Urinary bladder (tissue), 4 donors: ENCODE results near the gene TMEM86B. TPM values are rescaled to one million over a fixed set of nuclear protein-coding genes. Genes with fewer than 3 reads are reported as not detected.

Source experiments
- DNase-seq: peaks from one replicate; pipeline ENCODE4 v3.0.0-alpha.2; 2015; ENCODE audit errors: extremely low spot score
- H3K27ac ChIP-seq: one replicate; pipeline ENCODE4 v1.5.1; 2013; ENCODE audit warnings: low read depth, mild to moderate bottlenecking, moderate library complexity
- H3K36me3 ChIP-seq: one replicate; pipeline ENCODE4 v1.6.1; 2013; ENCODE audit warnings: mild to moderate bottlenecking, moderate library complexity; ENCODE audit not compliant: insufficient read depth
- H3K4me1 ChIP-seq: one replicate; pipeline ENCODE4 v1.6.1; 2013; ENCODE audit warnings: mild to moderate bottlenecking, moderate library complexity; ENCODE audit not compliant: insufficient read depth
- H3K4me3 ChIP-seq: one replicate; pipeline ENCODE4 v1.5.1; 2013; ENCODE audit warnings: low read depth, low read length
- WGBS: extraction: QIAGEN DNeasy Blood & Tissue Kit; methylation state at CpG from one replicate; pipeline ENCODE4 v1.1.7; 2013; 5-methylcytosine and 5-hydroxymethylcytosine counted together
- polyA plus RNA-seq: library from polyadenylated mRNA; stranded (reverse); fragments of 200-250 nt; gene quantifications from one replicate; pipeline ENCODE4 v1.2.3, GENCODE V29; 2013
- total RNA-seq: library from RNA; depleted of rRNA; stranded (reverse); fragments of >200 nt; gene quantifications from one replicate; pipeline ENCODE4 v1.2.3, GENCODE V29; 2014
- donor health status: healthy with polysubstance abuse.
- donor health status: healthy.

TMEM86B gene
- total RNA-seq (0.79 TPM), polyA plus RNA-seq (4.5 TPM)

GRCh38 chr19:55228403-55229031, at the start of gene TMEM86B:
TMEM86B (minus strand) TSS chr19:55228763; CDS start chr19:55228741, 22 bp downstream.
- H3K27ac ChIP-seq = no peak within 1 kb of the TSS
- 83% methylated on average over 12 of the region's 12 CpGs for WGBS
- no peak for DNase-seq
- H3K4me3 ChIP-seq = no peak within 1 kb of the TSS
- peaks cover 15% of the 10 kb centered on the region for H3K36me3 ChIP-seq
- H3K4me1 ChIP-seq = no peaks in the 10 kb centered on the region

GRCh38 chr19:55277494-55277893, 48.9 kb upstream of the TMEM86B start:
- Histone ChIP-seq H3K27ac (no peak overlapping the region), H3K4me3 (no peak overlapping the region), H3K36me3 (no peaks in the 10 kb centered on the region), H3K4me1 (no peaks in the 10 kb centered on the region)
- 93% methylated on average over 17 of the region's 17 CpGs for WGBS
- DNase-seq = no peak

GRCh38 chr19:55276720-55277430, 48.3 kb upstream of the TMEM86B start:
- H3K27ac ChIP-seq = no peak overlapping the region
- WGBS = 89% methylated on average over 15 of the region's 15 CpGs
- no peak for DNase-seq
- no peak overlapping the region for H3K4me3 ChIP-seq
- H3K36me3 ChIP-seq = no peaks in the 10 kb centered on the region
- no peaks in the 10 kb centered on the region for H3K4me1 ChIP-seq

GRCh38 chr19:55275851-55276719, 47.5 kb upstream of the TMEM86B start:
- H3K27ac ChIP-seq = no peak overlapping the region
- no peak overlapping the region for H3K4me3 ChIP-seq
- no peak for DNase-seq
- no peaks in the 10 kb centered on the region for H3K4me1 ChIP-seq
- WGBS = 82% methylated on average over 17 of the region's 17 CpGs
- H3K36me3 ChIP-seq = no peaks in the 10 kb centered on the region

GRCh38 chr19:55273978-55274707, 45.6 kb upstream of the TMEM86B start:
- DNase-seq = no peak
- Histone ChIP-seq H3K36me3 (no peaks in the 10 kb centered on the region), H3K4me1 (no peaks in the 10 kb centered on the region), H3K4me3 (no peak overlapping the region), H3K27ac (no peak overlapping the region)
- WGBS = 94% methylated on average over 36 of the region's 36 CpGs

- Histone ChIP-seq H3K4me3 (no peak overlapping the region), H3K27ac (no peak overlapping the region), H3K4me1 (no peaks in the 10 kb centered on the region), H3K36me3 (no peaks in the 10 kb centered on the region)
- WGBS = 93% methylated on average over 18 of the region's 18 CpGs
- no peak for DNase-seq
These were observed 43.6 kb upstream of the TMEM86B start for GRCh38 chr19:55272142-55272541.

GRCh38 chr19:55270172-55270942, 41.8 kb upstream of the TMEM86B start:
- H3K4me1 ChIP-seq = no peaks in the 10 kb centered on the region
- WGBS = 94% methylated on average over 25 of the region's 25 CpGs
- DNase-seq = no peak
- H3K36me3 ChIP-seq = no peaks in the 10 kb centered on the region
- H3K27ac ChIP-seq = no peak overlapping the region
- no peak overlapping the region for H3K4me3 ChIP-seq

GRCh38 chr19:55269299-55269698, 40.7 kb upstream of the TMEM86B start:
- Histone ChIP-seq H3K4me1 (no peaks in the 10 kb centered on the region), H3K36me3 (no peaks in the 10 kb centered on the region), H3K4me3 (no peak overlapping the region), H3K27ac (no peak overlapping the region)
- no peak for DNase-seq
- WGBS = 88% methylated on average over 8 of the region's 8 CpGs

GRCh38 chr19:55266840-55267239, 38.3 kb upstream of the TMEM86B start:
- WGBS = 97% methylated on average over 4 of the region's 4 CpGs
- Histone ChIP-seq H3K4me1 (no peaks in the 10 kb centered on the region), H3K36me3 (no peaks in the 10 kb centered on the region), H3K4me3 (no peak overlapping the region), H3K27ac (no peak overlapping the region)
- DNase-seq = no peak

- WGBS = 98% methylated on average over 3 of the region's 3 CpGs
- Histone ChIP-seq H3K36me3 (no peaks in the 10 kb centered on the region), H3K27ac (no peak overlapping the region), H3K4me3 (no peak overlapping the region), H3K4me1 (no peaks in the 10 kb centered on the region)
- no peak for DNase-seq
These were observed 37.8 kb upstream of the TMEM86B start for GRCh38 chr19:55266404-55266803.

GRCh38 chr19:55265723-55266386, 37.3 kb upstream of the TMEM86B start:
- H3K4me1 ChIP-seq = no peaks in the 10 kb centered on the region
- H3K4me3 ChIP-seq = no peak overlapping the region
- no peaks in the 10 kb centered on the region for H3K36me3 ChIP-seq
- 95% methylated on average over 12 of the region's 12 CpGs for whole genome bisulfite sequencing
- no peak for DNase-seq
- H3K27ac ChIP-seq = no peak overlapping the region

- H3K36me3 ChIP-seq = no peaks in the 10 kb centered on the region
- H3K27ac ChIP-seq = no peak overlapping the region
- 91% methylated on average over 16 of the region's 16 CpGs for WGBS
- DNase-seq = no peak
- no peaks in the 10 kb centered on the region for H3K4me1 ChIP-seq
- no peak overlapping the region for H3K4me3 ChIP-seq
These were observed 36.6 kb upstream of the TMEM86B start for GRCh38 chr19:55265173-55265572.
